Measurements from ENCODE around the gene HRAS.
"Not testable (repeated sequence)": the region's sequence is repeated elsewhere in the genome, so short reads cannot be mapped to it uniquely, and the experiment has no call there.

The HRAS gene

GRCh38 chr11:532527-532985, 2.8 kb downstream of the HRAS start:
- DNase-seq: no peak

GRCh38 chr11:531919-532526, 3.4 kb downstream of the HRAS start:
- DNase-seq: no peak

- DNase-seq: no peak
Measured at GRCh38 chr11:530960-531831, 4.2 kb downstream of the HRAS start.

- DNase-seq: no peak
Measured at GRCh38 chr11:529728-530411, 5.5 kb downstream of the HRAS start.

GRCh38 chr11:528815-529727, 6.3 kb downstream of the HRAS start:
- DNase-seq: no peak

GRCh38 chr11:528166-528814, 7.1 kb downstream of the HRAS start:
- DNase-seq: no peak

DNA sequence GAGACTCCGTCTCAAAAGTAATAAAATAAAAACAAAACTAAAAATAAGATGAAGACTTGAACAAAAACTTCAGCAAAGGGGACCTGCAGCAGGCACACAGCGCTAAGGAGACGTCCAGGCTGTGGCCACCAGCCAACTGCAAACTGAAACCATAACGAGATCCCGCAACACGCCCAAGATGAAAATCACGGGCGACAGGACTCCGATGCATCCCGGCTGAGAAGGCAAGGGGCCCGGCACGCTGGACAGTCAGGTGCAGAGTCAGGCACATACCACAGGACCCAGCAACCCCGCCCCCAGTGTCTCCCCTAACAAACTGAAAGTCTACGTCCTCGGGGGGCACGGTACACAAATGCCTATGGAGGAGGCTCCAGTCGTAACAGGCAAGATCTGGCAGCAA, 9.2 kb downstream of the HRAS start:
- no peak for DNase-seq

DNA sequence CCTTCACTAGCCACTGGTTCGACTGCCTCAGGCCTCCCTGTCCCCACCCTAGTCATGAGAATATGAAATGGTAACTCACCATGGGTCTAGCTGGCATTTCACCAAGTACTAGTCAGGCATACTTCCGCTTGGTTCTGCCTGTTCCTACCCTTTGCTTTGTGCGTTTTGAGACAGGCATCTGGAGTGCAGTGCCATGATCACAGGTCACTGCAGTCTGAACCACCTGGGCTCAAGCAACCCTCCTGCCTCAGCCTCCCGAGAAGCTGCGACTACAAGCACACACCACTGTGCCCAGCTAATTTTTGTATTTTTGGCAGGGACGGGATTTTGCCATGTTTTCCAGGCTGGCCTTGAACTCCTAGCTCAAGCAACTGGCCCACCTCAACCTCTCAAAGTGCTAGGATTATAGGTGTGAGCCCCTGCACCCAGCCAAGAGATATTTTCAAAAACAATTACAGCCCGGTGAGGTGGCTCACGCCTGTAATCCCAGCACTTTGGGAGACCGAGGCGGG, 14.1 kb downstream of the HRAS start:
- no peak for DNase-seq

DNA sequence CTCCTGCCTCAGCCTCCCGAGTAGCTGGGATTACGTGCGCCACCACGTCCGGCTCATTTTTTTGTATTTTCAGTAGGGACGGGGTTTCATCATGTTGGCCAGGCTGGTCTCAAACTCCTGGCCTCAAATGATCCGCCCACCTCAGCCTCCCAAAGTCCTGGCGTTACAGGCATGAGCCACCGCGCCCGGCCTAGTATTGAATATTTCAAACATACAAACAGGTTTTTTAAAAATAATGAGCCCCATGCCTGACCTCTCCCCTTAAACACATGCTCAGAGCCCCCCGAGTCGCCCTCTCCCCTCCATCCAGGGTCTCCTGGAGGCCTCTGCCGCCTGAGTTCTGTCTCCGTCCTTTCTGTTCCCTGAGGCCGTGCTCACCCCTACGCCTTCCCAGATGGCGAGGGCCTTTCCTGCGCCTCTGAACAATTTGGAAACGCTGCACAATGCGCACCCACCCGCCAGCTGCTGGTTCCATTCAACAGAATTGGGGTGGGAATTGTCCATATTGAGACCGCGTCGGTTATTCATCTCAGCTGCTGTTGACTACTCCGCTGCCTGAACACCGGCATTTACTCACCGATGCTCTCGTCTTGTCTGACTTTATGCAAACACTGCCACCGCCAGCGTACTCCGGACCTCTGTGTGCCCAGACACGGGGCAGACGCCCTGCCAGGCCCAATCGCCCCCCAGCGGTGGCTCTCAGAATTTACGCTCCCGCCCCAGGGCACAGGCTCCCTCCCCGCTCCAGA, 14.8 kb downstream of the HRAS start:
- no peak for DNase-seq

DNA sequence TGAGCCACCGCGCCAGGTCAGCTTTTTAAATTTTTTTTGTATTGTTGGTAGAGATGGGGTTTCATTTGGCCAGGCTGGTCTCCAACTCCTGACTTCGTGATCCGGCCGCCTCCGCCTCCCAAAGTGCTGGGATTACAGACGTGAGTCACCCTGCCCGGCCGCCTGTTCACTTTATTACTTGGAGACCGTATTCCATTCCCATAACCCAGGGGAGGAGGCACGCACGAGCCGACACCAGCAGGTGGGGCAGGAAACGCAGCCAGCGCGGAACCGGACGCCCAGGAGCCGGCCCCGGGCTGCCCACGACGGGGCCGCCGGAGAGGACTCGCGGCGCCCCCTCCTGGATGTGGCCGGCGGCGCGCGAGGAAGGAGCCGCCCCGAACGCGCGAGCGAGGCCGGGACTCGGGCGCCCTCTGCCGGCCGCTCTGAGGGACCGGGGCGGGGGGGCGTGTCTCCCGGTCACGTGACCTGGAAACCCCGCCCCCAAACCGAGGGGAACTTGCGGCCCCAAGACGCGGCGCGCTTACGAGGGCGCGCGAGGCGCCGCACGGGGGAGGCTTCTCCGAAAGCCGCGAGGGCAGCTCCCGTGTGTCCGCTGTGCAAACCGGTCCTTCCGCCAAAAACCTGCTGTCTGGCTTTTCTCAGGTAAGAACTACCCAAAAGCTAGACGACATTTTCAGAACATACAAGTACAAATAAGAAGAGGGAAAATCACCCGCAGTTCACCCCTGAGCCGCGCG, 16.7 kb downstream of the HRAS start:
- DNase-seq: peak; percentile 96

- not testable (repeated sequence) for DNase-seq
Measured at GRCh38 chr11:516918-517685, 18.3 kb downstream of the HRAS start.

DNA sequence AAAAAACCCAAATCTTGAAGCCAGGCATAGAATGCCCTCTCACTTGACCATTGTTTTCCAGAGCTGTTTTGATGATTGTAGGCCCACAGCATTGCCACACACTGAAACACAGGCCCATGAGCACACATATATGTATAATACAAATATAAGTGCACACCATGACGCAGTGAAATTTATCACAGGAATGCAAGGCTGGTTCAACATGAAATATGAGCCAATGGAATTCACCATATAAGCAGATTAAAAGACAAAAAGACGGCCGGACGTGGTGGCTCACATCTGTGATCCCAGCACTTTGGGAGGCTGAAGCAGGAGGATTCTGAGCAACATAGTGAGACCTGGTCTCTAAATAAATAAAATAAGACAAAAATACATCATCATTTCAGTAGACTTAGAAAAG, 19.0 kb downstream of the HRAS start:
- DNase-seq: no peak

DNA sequence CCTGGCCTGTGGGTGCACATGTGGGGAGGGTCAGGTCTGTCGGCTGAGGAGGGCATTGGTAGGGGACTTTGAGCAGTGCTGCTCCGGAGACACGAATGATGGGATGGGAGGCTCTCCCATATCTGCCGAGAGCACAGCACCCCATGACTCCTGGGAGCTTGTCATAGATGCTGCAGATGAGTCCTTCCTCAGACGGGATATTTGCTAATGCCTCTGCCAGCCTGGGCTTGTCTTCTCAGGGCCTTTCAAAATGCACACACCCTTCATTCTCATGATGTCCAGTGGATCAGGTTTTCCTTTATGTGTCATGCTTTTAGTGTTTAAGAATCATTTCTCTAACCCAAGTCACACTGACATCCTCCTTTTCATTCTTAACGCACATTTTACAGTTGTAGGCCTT, 20.2 kb downstream of the HRAS start:
- no peak for DNase-seq

GRCh38 chr11:514606-515005, 20.8 kb downstream of the HRAS start:
- no peak for DNase-seq

GRCh38 chr11:512761-513595, 22.4 kb downstream of the HRAS start:
- DNase-seq: no peak

GRCh38 chr11:508956-509355, 26.4 kb downstream of the HRAS start:
- no peak for DNase-seq

- no peak for DNase-seq
Measured at GRCh38 chr11:507727-508515, 27.5 kb downstream of the HRAS start.
